SK-N-MC (cell line): ENCODE results near the gene ST6GALNAC3.

Source experiments
- EZH2 ChIP-seq: fragments of 200-600 bp; sonication (generic); IDR thresholded peaks from one replicate; pipeline ENCODE4 v1.6.1; 2017; ENCODE audit warnings: antibody characterized with exemption
- FOXP2 ChIP-seq: optimal IDR thresholded peaks from 2 replicates; pipeline ENCODE3; 2011; ENCODE audit warnings: mild to moderate bottlenecking, moderate library complexity; ENCODE audit not compliant: insufficient read depth; ENCODE audit errors: extremely low read length, control extremely low read depth
- POLR2AphosphoS5 ChIP-seq: IDR thresholded peaks from 2 replicates; pipeline ENCODE4 v1.6.1; 2012; ENCODE audit warnings: mild to moderate bottlenecking, low read depth, low read length, borderline replicate concordance

GRCh38 chr1:76093522-76094312 is 19.2 kb downstream of the ST6GALNAC3 start:
- TF ChIP-seq EZH2 (no peak), POLR2AphosphoS5 (no peak), FOXP2 (no peak)
